Loucy (cell line): ENCODE measurements around the gene RPL41.

Experiments
- EZH2phosphoT487 ChIP-seq: fragments of 200-600 bp; IDR thresholded peaks from 2 replicates; pipeline ENCODE4 v1.6.1; 2018; ENCODE audit warnings: antibody characterized with exemption, mild to moderate bottlenecking, moderate library complexity, borderline replicate concordance
- TF ChIP-seq, protein P1 (sequence below): fragments of 200-600 bp; sonication (generic); conservative IDR thresholded peaks from 2 replicates; pipeline ENCODE4 v1.5.1; 2014; ENCODE audit warnings: mild to moderate bottlenecking, antibody characterized with exemption, low read length

DNA sequence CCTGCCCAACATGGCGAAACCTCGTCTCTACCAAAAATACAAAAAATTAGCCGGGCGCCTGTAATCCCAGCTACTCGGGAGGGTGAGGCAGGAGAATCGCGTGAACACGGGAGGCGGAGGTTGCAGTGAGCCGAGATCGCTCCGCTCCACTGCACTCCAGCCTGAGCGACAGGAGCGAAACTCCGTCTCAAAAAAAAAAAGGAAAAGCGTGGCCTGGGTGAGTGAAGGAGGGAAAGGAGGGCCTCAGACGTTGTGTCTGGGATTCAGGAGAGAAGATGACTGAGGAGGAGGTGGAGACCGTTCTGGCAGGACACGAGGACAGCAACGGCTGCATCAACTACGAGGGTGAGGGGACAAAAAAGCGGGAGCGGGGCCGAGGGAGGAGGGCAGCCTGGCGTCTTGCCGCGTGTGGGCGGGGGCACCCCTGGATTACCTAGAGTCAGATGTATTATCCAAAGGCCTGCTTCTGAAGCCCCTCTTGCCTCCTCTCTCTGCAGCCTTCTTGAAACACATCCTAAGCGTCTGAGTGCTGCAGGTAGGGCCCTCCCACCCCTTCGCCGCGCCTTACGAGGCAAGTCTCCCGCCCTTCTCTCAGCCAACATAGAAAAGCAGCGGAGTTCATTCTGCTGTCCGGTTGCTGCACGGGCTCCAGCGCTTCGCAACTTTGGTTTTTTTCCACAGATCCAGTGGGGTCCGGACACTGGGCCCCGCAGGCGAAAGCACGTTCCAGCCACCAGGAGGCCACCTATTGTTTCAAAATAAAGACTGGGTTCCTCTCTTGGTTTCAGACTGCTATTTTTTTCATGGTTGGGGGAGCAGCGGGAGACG, 41.0 kb downstream of the RPL41 start:
- TF ChIP-seq, protein P1, sequence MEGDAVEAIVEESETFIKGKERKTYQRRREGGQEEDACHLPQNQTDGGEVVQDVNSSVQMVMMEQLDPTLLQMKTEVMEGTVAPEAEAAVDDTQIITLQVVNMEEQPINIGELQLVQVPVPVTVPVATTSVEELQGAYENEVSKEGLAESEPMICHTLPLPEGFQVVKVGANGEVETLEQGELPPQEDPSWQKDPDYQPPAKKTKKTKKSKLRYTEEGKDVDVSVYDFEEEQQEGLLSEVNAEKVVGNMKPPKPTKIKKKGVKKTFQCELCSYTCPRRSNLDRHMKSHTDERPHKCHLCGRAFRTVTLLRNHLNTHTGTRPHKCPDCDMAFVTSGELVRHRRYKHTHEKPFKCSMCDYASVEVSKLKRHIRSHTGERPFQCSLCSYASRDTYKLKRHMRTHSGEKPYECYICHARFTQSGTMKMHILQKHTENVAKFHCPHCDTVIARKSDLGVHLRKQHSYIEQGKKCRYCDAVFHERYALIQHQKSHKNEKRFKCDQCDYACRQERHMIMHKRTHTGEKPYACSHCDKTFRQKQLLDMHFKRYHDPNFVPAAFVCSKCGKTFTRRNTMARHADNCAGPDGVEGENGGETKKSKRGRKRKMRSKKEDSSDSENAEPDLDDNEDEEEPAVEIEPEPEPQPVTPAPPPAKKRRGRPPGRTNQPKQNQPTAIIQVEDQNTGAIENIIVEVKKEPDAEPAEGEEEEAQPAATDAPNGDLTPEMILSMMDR = peak; percentile 47
- no peak for TF ChIP-seq EZH2phosphoT487
